Stimulated activated CD8-positive, alpha-beta memory T cell treated with anti-CD3 and anti-CD28 coated beads, Interleukin-7, amount 100 ng/mL, for 24 hours (primary cell): ENCODE results near the gene TSSK6.

Experiments used
- DNase-seq: peaks from one replicate; pipeline ENCODE4 v3.0.0-alpha.2; 2020; ENCODE audit warnings: low read depth

Gene TSSK6

DNA sequence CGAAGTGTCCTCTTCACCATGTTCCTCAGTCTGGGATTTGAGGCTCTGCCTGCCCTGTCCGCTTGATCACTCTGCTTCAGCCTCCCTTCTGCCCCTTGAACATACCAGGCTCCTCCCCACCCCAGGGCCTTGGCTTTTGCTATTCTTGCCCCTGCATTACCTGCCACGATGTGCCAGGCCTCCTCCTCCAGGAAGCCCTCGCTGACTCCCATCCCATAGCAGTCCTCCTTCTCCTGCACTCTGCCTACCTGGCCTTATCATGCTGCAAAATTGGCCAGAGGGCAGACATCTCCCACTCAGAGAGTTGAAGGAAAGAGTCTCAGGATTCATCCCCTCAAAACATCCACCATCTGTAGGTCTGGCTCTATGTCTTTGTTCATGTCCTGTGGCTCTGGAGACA lies 15.5 kb upstream of the TSSK6 start:
- no peak for DNase-seq

DNA sequence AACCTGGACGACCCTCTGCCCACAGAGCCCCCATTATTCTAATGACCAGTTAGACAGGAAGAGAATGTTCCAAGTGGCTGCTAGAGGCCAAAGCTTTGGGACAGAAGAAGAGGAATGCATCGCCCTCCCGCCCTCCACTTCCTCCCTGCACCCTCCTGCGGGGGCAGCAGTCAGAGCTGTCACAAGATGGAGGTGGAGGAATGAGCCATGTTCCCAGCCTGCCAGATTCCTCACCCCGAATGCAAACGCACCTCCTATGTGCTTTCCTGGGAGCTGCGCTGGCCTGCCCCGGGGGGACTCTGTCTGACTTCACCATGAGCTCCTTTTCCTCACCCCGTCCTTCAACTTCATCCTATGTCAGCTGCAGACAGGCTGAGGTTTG lies 15.1 kb upstream of the TSSK6 start:
- DNase-seq, result no peak

DNA sequence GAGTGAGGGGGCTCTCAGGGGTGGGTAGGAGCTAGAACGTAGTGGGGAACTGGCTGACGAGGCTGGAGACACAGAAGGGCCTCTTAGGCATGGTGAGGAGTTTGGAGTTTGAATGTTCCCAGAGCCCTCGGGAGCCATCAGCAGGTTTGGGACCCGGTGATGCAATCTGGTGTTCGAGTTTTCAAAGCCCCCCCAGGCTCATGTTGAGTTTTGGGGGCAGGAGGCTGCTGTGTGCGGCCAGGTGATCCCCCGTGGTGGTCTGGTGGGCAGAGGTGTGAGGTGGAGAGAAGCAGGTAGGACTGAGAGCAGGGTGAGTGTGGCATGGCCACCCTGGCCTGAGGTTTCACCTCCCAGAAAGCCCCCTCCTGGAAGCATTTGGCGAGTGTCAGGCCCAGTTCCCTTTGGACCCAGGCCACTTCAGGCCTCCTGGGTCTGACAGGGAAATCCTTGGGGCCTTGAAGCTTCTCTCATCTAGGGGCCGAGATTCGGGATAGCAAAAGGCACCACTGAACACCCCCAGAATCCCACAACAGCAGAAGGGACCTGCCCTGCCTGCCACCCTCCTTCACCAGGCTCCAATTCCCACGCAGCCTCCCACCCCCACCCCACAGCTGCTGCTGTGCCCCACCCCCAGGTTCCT lies 14.6 kb upstream of the TSSK6 start:
- no peak for DNase-seq

DNA sequence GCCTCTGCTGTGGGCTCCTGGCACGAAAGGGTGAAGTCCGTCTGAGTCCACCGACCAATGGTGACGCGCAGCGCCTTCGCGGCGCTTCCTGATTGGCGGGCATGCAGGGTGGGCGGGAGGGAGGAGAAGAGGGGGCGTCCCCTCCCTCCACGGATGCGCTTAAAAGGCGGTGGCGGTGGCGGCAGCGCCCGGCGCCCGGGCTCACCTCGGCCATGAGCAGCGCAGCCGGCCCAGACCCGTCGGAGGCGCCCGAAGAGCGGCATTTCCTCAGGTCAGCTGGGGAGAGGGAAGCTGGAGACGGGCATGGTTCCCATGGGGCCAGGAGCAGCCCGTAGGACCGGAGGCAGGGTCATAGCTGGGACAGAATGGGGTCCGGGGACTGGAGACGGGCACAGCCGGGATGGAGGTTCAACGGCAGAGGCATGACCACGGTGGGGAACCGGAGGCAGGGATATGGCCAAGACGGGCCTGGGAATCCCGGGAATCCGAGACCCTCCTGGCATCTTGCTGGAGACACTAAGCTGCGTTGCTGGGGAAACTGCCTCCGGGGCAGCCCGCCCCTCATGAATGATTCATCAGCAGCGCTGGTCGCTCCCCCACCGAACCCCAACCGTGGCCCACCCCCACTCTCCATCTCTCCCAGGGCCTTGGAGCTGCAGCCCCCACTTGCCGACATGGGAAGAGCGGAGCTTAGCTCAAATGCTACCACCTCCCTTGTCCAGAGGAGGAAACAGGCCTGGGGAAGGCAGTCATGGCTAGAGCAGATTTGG lies 13.6 kb upstream of the TSSK6 start, which contains the start of gene YJEFN3:
YJEFN3 (plus strand) TSS at position 191 of the 770 bp plus-strand sequence; CDS start at position 213, 22 bp downstream.
- DNase-seq, result no peak

DNA sequence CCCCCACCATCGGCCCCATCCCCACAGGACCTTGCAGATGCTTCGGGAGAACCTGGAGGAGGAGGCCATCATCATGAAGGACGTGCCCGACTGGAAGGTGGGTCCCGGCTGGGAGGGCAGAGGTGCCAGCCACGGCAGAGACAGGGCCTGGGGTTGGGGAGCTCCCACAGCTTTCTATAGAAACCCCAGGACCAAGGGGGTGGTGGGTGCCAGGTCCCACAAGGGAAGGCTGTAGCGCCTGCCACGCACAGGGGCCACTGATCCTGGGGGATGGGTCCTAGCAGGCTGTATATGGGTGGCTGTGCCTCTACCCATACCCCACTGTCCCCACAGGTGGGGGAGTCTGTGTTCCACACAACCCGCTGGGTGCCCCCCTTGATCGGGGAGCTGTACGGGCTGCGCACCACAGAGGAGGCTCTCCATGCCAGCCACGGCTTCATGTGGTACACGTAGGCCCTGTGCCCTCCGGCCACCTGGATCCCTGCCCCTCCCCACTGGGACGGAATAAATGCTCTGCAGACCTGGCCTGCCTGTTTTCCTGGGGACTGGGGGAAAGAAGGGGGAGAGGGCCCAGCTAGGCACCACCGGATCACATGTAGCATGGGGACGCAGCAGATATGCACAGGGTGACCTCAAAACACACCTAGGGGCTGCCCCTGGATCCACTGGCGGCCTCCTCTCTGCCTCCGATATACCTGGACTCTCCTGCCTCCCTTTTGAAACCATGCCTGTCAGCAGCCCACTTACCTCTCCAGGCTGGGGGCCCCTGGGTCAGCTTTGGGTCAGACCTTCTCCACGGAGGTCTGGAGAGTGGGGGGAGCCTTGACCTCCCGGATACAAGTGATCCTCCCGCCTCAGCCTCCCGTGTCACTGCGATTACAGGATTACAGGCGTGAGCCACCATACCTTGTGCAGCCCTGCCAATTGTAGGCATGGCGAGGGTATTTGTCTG lies 12.6 kb upstream of the TSSK6 start:
- no peak for DNase-seq

DNA sequence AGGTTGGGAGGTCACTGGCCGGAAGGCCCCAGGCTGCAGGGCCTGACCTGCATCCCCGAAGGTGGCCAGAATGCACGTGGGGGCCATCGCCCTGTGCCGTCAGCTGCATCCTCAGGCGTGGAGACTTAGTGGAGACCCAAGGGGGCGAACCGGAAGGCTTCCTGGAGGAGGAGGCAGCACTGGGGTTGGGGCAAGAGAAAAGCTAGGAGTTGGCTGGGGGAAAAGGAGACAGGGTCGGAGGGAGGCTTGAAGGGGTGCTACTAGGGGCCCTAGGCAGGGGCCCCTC lies 12.0 kb upstream of the TSSK6 start:
- DNase-seq, result no peak

DNA sequence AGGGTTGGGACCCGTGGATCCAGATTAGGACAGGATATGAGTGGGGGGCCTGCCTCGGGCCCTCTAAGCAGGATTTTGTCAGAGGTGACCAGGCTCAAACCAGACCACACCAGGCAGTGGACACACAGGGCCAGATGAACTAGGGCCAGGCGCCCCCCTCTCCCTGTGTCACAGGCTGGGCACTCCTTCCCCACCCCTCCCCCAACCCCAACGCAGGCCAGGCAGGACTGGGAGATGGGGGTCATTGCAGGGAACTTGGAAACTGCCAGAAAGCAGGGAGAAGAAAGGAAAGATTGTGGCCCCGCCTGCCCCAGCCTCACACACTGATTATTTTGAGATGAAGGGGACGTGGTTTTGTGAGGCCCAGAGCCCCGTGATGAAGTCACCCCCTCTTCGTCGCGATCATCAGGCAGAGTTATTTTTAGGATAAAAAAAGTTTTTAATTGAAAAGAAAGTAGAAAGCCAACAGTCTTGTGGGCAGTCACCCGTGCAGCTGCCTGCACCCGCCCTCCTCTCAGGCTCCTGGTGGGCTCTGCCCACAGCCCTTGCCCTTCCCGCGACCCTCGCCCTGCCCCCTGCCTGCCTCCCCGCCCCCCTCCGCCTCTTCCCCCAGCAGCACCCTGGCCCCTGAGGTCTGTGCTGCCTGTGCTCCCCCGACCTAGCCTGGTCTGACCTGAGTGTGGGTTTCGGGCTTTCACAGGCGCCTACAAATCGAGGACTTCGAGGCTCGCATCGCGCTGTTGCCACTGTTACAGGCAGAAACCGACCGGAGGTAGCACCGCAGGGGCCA lies 11.4 kb upstream of the TSSK6 start:
- no peak for DNase-seq

DNA sequence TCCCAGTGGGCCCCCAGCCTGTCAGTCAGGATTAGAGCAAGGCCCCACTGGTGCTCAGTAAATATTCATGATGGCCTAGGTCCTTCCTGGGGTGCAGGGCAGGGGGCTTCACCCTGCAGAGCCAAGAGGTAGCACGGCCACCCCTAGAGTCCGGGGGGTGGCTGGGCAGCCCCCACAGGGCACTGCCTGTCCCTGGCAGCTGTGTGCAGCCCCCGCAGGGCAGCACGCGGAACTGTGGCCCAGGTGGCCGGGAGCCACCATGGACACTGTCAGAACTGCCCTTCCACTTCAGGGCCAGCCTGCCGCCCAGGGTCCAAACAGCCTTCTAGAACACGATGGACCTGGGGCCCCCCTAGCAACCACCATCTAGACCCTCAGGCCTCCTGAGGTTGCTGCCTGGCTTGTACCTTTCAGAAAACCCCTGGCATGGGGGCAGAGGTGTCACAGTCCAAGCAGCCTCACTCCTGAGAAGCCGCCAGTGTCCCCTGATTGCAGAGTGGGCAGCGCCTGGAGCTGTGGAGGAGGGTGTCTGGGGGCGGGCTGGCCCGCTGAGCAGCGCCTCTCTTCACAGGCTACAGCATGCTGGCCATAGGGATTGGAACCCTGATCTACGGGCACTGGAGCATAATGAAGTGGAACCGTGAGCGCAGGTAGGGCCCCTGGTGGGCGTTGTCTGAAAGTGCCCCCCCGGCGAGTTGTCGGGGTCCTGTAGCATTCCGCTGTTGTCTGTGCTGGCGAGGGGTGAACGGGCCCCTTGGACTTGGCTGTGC lies 10.4 kb upstream of the TSSK6 start:
- DNase-seq, result no peak

DNA sequence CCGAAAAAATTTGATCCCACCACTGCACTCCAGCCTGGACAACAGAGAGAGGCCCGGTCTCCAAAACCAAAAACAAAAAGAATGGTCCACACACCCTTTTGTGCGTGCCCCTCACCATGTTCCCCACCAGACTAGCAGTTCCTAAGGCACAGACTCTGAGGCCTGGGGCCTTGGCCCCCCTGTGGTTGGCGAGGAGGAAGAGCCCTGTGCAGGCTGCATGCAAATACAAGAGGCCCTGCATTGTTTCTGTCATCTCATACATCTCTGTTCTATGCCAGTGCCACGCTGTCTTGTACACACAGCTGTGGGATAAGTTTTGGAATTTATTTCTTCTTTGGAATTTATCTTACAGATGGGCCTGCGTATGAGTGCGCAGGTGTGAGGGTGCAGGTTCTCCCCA lies 8.7 kb upstream of the TSSK6 start:
- no peak for DNase-seq

DNA sequence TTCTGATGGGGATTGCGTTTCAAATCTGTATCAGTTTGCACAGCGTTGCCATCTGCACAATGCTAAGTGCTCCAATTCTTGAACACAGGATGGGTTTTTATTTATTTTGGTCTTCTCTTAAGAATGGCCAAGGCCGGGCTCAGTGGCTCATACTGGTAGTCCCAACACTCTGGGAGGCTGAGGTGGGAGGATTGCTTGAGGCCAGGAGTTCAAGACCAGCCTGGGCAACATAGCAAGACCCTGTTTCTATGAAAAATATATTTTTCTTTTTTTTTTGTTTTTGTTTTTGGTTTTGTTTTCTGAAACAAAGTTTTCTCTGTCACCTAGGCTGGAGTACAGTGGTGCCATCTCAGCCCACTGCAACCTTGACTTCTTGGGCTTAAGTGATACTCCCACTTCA lies 7.8 kb upstream of the TSSK6 start:
- no peak for DNase-seq

DNA sequence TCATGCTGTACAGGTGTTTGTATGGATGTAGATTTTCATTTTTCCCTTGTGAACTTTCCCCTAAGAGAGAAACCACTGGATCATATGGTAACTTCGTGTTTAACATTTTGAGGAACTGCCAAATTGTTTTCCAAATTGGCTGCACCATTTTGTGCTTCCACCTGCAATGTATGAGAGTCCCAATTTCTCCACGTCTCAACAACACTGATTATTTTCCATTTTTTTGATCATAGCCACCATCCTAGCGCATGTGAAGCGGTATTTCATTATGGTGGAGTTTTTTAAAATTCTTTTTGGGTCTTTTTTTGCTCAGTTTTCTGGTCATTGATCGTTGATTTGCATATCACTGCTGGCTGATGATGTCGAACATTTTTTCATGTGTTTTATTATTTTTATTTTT lies 5.6 kb upstream of the TSSK6 start:
- no peak for DNase-seq

DNA sequence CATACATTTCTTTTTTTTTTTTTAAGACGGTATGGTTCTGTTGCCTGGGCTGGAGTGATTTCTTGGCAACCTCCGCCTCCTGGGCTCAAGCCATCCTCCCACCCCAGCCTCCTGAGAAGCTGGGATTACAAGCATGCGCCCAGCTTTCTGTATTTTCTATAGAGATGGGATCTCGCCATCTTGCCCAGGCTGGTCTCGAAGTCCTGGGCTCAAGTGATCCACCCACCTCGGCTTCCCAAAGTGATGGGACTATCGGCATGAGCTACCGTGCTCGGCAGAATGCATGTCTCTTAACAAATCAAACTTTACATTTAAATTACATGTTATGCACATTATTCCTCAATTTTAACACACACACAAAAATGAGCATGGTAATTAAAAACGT lies 1.9 kb upstream of the TSSK6 start:
- DNase-seq, result no peak

DNA sequence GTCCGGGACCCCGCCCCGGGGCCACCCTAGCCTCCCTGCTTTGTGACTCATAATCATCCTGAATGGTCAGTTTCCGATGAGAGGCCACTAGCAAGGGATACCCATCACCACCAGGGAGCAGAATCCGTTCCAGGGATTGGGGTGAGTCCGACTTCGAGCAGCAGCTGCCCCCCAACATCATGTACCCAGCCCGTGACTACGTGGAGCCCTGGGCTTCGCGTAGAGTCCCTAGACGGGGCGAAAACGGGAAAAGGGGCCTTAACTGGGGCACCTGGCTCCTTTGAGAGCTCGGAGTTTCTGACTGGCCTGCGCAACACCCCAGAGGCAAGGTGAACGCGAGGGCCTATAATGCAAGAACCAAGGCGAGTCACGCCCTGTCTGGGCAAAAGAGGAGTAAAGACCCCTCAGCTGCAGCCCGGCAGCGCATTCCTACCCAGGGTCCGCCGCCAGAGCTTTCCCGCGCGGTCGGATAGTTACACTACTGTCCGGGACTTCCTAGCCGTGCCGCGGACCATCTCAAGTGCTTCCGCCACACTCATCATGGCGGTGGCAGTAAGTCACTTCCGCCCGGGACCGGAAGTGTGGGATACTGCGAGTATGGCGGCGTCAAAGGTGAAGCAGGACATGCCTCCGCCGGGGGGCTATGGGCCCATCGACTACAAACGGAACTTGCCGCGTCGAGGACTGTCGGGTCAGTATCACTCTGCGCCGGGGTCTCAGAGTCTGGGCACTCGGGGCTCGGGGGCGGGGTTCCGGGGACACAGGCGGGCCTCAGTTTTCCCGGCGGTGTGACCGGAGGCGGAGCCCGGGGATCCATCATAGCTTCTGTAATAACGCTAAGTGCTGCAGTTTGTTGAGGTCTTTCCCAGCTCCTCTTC lies 533 bp upstream of the TSSK6 start, which contains the start of gene NDUFA13:
NDUFA13 (plus strand) TSS at position 584 of the 878 bp plus-strand sequence; CDS start at position 598, 14 bp downstream.
- DNase-seq, result peak; percentile 93

DNA sequence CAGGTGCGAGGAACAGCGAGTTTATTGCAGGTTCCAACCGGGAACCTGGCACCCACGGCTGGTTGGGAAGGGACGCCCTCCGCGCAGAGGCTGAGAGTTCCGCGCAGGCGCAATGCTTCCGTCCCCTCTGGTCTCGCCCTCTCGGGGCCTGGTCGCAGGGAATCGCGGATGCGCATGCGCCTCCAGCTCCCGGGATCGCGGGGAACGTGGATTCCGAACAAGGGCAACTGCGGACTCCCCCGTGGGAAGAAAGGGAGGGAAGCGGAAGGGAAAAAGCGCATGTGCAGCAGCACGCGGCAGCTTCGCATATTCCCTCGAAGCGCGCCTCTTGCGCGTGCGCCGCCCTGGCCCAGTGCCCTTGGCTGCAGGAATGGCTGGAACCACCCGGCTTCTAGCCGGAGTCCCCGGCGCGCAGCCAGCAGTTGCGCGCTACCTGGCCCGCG lies 1.1 kb downstream of the TSSK6 start:
- no peak for DNase-seq

DNA sequence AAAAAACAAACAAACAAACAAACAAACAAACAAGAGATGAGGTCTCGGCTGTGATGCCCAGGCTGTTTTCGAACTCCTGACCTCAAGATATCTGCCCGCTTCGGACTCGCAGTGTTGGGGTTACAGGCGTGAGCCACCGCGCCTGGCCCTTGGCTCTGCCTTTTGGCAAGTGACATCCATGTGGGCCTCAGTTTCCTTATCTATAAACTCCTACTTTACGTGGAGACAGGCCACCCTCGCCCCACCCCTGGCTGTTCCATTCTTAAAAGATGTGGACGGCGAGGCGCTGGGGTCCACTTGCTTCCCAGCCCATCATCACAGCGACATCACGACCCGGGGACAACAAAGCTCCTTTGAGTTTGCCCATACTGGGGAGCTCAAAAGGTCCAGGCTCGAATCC lies 1.7 kb downstream of the TSSK6 start:
- no peak for DNase-seq

DNA sequence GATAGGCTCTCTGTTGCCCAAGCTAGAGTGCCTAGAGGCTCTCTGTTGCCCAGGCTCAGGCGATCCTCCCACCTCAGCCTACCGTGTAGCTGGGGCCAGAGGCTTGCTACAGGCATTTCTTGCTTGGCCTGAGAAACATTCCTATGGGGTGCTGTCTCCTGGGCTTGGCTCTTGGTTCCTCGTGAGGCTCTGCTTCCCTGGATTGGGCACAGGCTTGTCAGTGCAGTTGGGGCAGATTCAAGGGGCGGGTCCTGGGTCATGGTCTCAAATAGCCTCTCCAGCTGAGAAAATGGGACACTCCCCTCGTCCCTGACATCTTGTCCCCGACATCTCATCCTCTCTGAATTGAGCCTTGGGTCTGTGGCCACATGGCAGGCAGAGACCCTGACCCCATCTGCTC lies 4.9 kb downstream of the TSSK6 start:
- DNase-seq, result no peak

DNA sequence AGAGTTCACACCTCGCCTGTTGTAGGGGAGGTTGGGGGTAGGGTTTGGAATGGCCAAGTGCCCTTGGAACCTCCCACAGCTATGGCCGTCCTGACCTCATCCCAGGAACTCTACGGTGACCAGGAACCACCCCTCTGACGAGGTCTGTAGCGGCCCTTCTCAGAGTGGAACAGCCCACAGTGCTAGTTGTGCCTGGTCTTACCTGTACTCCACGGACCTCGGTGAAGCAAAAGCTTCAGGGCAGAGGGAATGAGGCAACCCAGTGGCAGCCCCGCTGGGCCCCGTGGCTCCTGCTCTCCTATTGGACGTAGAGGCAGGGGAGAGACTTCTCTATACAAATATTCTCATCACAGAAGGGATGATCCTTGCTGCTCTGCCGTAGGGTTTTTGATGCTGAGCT lies 7.1 kb downstream of the TSSK6 start:
- no peak for DNase-seq

DNA sequence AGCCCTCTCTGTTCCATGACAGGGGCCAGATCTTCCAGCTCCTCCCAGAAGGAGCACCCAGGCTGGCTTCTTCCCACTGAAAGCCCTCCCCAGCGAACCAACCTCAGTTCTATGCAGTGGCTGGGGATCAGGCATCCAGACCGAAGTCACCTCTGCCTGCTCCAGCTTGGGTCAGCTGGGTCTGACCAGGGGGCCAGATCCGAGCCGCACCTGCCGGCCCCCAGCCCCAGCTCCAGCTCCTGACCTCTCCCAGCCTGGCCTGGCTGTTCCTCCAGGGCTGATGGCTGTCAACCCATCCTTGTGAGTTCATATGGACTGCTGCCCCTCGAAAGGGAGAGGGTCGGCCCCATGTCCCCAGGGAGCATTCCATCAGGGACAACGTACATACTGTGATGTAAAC lies 8.0 kb downstream of the TSSK6 start:
- no peak for DNase-seq

DNA sequence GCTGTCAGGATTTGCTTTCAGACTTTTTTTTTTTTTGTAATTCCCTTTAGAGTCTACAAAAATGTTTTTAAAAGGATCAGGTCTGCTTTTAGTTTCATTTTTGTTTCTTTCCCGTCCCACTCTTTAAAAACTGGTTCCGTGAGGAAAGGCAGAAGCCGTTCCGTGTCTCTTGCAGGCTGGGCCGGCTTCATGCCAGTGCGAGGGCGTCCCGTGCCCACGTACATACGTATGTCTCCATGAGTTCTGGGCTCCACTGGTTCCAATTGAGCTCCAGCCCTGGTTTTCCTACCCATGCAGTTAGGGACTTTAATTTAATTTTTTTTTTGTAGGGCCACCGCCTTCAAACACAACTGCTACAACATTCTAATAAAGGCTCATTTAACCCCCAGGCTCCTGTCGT lies 8.8 kb downstream of the TSSK6 start:
- no peak for DNase-seq

DNA sequence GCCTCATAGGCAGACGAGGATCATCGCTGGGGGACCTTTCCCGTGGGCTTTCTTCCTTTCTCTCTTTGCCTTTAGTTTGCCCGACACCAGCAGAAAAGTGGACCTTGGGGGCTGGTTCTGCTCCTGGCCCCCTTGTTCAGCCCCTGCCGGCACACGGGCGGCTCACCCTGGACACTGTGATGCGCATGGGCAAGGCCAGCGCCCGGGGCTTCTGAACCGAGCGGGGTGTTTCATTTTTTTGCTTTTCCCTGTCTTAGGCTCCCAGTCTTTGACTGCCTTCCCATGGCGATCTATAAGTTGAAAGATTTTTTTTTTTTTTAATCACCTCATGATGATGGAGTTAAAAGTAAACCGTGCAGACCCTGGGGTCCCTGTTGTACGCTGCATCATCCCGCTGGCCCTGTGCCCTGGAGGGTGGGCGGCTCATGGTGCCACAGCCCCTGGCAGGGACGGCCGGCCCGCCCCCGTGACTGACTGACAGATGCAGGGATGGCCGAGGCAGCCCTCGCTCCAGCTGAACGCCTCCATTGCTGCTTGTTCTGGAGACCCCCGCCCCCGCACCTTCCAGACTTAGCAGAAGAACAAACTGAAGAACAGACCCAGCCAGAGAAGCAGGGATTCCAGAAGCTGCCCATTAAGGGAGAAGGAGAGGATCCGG lies 9.6 kb downstream of the TSSK6 start:
- DNase-seq, result no peak
